IPS DF 6.9 (cell line): ENCODE data around the gene KPTN.

Experiments
- DNase-seq: peaks from one replicate; pipeline ENCODE4 v3.0.0-alpha.2; 2013; ENCODE audit warnings: low read depth, low spot score
- H3K27ac ChIP-seq: one replicate; pipeline ENCODE4 v1.5.1; 2013; ENCODE audit warnings: low read length, control low read depth
- H3K27me3 ChIP-seq: 2 replicates; pipeline ENCODE4 v1.6.1; 2013; ENCODE audit warnings: mild to moderate bottlenecking, low read length; ENCODE audit not compliant: control insufficient read depth, insufficient read depth
- H3K36me3 ChIP-seq: 2 replicates; pipeline ENCODE4 v1.6.1; 2013; ENCODE audit warnings: low read length; ENCODE audit not compliant: control insufficient read depth, insufficient read depth
- H3K4me1 ChIP-seq: 2 replicates; pipeline ENCODE4 v1.6.1; 2013; ENCODE audit warnings: low read length; ENCODE audit not compliant: control insufficient read depth, insufficient read depth
- H3K4me3 ChIP-seq: 2 replicates; pipeline ENCODE4 v1.5.1; 2013; ENCODE audit warnings: mild to moderate bottlenecking, low read length
- H3K9me3 ChIP-seq: 2 replicates; pipeline ENCODE4 v1.6.1; 2013; ENCODE audit warnings: low read length, inconsistent platforms; ENCODE audit not compliant: control insufficient read depth, insufficient read depth
- WGBS: extraction: QIAGEN DNeasy Blood & Tissue Kit; methylation state at CpG from one replicate; pipeline ENCODE4 v1.1.7; 2013; ENCODE audit warnings: mixed read lengths, missing lambda C conversion rate; ENCODE audit not compliant: insufficient read length, insufficient coverage; 5-methylcytosine and 5-hydroxymethylcytosine counted together

The KPTN gene

GRCh38 chr19:47508721-47509120, 24.7 kb upstream of the KPTN start:
- WGBS = no CpG with 5 or more reads among the region's 5 CpGs
- no peaks in the 10 kb centered on the region for H3K9me3 ChIP-seq
- no peak overlapping the region for H3K4me3 ChIP-seq
- DNase-seq = no peak
- no peak overlapping the region for H3K27ac ChIP-seq
- H3K27me3 ChIP-seq = no peaks in the 10 kb centered on the region
- peaks cover 2% of the 10 kb centered on the region; the same call in 1 of the 2 replicates for H3K4me1 ChIP-seq
- H3K36me3 ChIP-seq = no peaks in the 10 kb centered on the region

DNA sequence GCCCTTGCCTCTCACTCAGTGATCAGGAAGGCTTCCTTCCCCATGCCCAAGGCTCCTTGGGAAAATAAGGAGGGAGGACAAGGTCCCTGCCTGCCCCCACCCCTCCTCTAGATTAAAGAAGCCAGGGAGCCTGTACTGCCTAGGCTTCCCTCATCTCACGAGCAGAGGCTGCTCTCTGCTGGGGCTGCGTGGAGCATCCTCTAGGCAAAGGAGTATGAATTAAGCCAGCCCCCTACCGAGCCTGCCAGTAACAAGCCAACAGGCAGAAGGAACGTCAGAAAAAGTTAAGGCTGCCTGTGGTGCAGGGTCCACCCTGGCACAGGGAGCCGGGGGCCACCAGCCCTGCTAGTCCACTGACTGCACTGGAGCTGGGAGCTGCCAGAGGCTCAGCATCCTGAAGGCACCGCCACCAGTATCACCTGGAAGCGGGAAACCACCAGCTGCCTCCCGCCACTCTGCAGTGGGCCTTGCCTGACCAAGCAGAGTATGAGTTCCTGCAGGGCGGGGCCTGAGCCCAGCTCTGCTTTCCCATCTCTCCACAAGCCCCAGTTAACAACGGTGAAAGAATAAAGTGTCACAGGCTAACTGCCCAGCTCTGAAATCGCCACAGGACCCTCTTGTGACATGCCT, 24.0 kb upstream of the KPTN start:
- no peak for DNase-seq
- H3K27ac ChIP-seq = no peak overlapping the region

GRCh38 chr19:47507012-47507411, 23.0 kb upstream of the KPTN start:
- no peak overlapping the region for H3K27ac ChIP-seq
- peaks cover 2% of the 10 kb centered on the region; the same call in 1 of the 2 replicates for H3K4me1 ChIP-seq
- H3K36me3 ChIP-seq = no peaks in the 10 kb centered on the region; the same call in 1 of the 2 replicates
- H3K27me3 ChIP-seq = no peaks in the 10 kb centered on the region
- WGBS = no CpG with 5 or more reads among the region's 6 CpGs
- no peaks in the 10 kb centered on the region for H3K9me3 ChIP-seq
- no peak for DNase-seq
- H3K4me3 ChIP-seq = no peak overlapping the region

More for the DNA sequence above, 24.0 kb upstream of the KPTN start:
- no CpG with 5 or more reads among the region's 11 CpGs for WGBS
- Histone ChIP-seq H3K27me3 (no peaks in the 10 kb centered on the region), H3K36me3 (no peaks in the 10 kb centered on the region; the same call in 1 of the 2 replicates), H3K9me3 (no peaks in the 10 kb centered on the region), H3K4me3 (no peak overlapping the region), H3K4me1 (peaks cover 2% of the 10 kb centered on the region; the same call in 1 of the 2 replicates)

- no peak overlapping the region for H3K27ac ChIP-seq
Measured at GRCh38 chr19:47506459-47506858, 22.4 kb upstream of the KPTN start.

GRCh38 chr19:47505506-47505905, 21.5 kb upstream of the KPTN start:
- H3K4me1 ChIP-seq = peaks cover 2% of the 10 kb centered on the region; the same call in 1 of the 2 replicates
- no CpG with 5 or more reads among the region's 6 CpGs for WGBS
- no peaks in the 10 kb centered on the region; the same call in none of the 2 replicates for H3K36me3 ChIP-seq

More at GRCh38 chr19:47506459-47506858, 22.4 kb upstream of the KPTN start:
- no CpG with 5 or more reads among the region's 8 CpGs for WGBS
- H3K4me1 ChIP-seq = peaks cover 2% of the 10 kb centered on the region; the same call in 1 of the 2 replicates
- no peak overlapping the region for H3K4me3 ChIP-seq
- H3K27me3 ChIP-seq = no peaks in the 10 kb centered on the region
- H3K36me3 ChIP-seq = no peaks in the 10 kb centered on the region; the same call in 1 of the 2 replicates
- DNase-seq = no peak
- H3K9me3 ChIP-seq = no peaks in the 10 kb centered on the region

DNA sequence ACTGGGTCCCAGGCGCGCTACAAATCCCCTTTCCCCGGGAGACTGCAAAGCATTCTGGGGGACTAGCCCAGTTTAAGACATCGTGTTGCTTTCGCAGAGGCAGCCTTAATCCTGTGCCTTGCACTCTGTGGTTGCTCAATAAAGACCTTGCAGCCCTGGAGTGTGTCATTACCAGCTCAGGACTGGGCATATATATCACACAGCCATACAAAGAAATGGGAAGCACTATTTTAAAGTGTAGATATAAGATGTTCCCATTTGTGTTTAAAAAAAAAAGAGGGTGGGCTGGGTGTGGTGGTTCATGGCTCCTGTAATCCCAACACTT, 19.8 kb upstream of the KPTN start:
- Histone ChIP-seq H3K27ac (no peak overlapping the region), H3K9me3 (no peaks in the 10 kb centered on the region), H3K36me3 (peaks cover 3% of the 10 kb centered on the region), H3K27me3 (no peaks in the 10 kb centered on the region), H3K4me3 (no peak overlapping the region), H3K4me1 (peaks cover 2% of the 10 kb centered on the region; the same call in 1 of the 2 replicates)
- DNase-seq = no peak
- no CpG with 5 or more reads among the region's 5 CpGs for WGBS

More at GRCh38 chr19:47505506-47505905, 21.5 kb upstream of the KPTN start:
- no peak overlapping the region for H3K27ac ChIP-seq
- no peaks in the 10 kb centered on the region for H3K27me3 ChIP-seq
- no peaks in the 10 kb centered on the region for H3K9me3 ChIP-seq
- H3K4me3 ChIP-seq = no peak overlapping the region
- DNase-seq = no peak

DNA sequence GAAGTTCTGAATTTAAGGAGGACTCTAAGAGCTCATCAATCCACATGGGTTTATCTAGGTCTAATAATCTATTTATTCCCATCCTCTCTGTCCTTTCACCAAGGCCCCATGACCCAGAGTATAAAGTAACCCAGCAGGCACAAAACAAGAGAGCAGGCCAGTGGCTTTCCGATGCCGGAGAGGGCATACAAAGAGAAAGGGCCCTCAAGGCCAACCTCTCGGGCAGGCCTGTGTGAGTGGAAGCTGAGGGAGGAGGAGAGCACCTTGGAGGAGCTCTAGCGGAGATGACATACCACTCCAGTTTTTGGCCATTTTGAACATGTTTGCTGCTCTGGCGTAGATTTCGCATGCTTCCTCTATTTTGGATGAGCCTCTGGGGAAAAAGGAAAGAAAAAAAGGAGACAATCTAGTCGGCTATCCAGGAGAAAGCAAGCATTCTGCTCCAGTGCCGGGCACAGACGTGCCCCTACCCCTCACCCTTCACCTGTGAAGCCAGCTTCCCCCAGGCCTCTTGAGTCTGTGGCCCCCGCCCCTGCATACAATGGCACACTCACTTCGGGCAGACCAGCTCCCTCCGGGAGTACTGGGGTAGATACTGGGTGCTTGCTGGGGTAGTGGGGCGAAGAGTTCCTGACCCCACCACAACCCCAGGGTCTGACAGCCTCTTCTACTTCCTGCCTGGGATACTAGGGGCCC, 19.3 kb upstream of the KPTN start:
- no peaks in the 10 kb centered on the region for H3K27me3 ChIP-seq
- peaks cover 3% of the 10 kb centered on the region for H3K36me3 ChIP-seq
- no peaks in the 10 kb centered on the region for H3K9me3 ChIP-seq
- H3K4me1 ChIP-seq = peaks cover 2% of the 10 kb centered on the region; the same call in 1 of the 2 replicates
- H3K4me3 ChIP-seq = no peak overlapping the region
- WGBS = no CpG with 5 or more reads among the region's 13 CpGs
- DNase-seq = no peak
- no peak overlapping the region for H3K27ac ChIP-seq

DNA sequence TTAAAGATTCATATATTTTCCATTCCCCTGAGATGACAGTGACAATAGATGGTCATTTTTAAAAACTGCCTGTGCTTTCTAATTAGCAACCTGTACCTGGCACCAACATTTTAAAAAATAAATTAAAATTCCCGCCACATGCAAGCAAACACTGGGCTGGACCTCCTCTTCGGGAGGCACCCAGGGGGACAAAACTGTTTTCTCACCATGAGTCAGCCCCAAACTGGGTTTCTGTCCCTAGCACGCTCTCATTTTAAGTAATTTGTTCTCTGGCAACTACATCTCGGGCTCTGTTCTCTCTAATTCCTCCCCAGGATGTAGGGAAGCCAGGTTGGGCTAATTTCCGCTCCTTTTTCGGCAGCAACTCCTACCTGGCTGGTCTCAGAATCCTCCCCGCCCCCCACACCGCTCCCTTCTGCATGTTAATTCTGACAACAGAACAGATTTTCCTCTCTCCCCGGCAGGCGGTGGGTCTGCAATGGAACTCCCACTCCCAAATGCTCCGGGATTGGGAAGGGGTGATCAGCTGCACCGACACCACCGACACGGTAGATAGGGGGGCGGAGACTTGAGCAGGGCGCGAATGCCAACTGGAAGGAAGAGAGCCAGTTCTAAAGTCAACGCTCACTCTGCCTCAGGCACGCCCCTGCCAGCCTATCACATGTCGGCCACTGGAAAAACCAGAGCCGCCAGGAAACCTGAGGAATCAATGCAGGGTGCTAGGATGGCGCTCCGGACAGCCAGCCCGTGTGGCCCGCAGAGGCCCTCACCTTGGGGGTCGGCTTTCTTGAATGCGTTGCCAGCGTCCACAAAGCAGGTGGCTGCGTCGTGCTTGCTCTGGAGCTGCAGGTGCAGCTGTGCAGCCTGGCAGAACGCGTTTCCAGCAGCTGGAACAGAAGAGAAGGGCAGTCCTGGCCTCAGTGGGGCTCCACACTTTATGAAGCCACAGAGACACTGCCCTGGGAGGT, 16.1 kb upstream of the KPTN start:
- Histone ChIP-seq H3K9me3 (no peaks in the 10 kb centered on the region), H3K27ac (no peak overlapping the region), H3K36me3 (peaks cover 8% of the 10 kb centered on the region), H3K27me3 (no peaks in the 10 kb centered on the region), H3K4me1 (no peaks in the 10 kb centered on the region; the same call in 1 of the 2 replicates), H3K4me3 (no peak overlapping the region)
- DNase-seq = no peak
- WGBS = no CpG with 5 or more reads among the region's 32 CpGs

GRCh38 chr19:47499371-47499770, 15.4 kb upstream of the KPTN start:
- H3K27ac ChIP-seq = no peak overlapping the region
- no peak for DNase-seq
- no peaks in the 10 kb centered on the region for H3K27me3 ChIP-seq
- H3K36me3 ChIP-seq = peaks cover 8% of the 10 kb centered on the region
- H3K4me3 ChIP-seq = no peak overlapping the region
- no peaks in the 10 kb centered on the region; the same call in 1 of the 2 replicates for H3K4me1 ChIP-seq
- no CpG with 5 or more reads among the region's 7 CpGs for WGBS
- H3K9me3 ChIP-seq = no peaks in the 10 kb centered on the region

DNA sequence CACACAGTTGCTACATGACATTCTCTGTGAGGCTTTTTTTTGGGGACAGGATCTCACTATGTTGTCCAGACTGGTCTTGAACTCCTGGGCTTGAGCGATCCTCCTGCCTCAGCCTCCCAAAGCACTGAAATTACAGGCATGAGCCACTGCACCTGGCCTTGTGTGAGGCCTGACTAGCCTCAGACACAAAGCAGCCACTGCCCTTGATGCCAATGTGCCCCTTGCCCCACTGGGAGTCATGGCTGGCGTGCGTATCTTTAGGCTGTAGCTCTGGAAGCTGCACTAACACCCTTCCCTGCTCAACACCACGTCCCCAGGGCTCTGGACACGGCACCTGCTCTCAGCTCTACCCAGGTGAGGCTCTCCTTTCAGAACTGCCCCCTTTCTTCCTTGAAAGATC, 14.5 kb upstream of the KPTN start:
- no CpG with 5 or more reads among the region's 5 CpGs for WGBS
- peaks cover 8% of the 10 kb centered on the region for H3K36me3 ChIP-seq

More for the DNA sequence above, 14.5 kb upstream of the KPTN start:
- Histone ChIP-seq H3K9me3 (no peaks in the 10 kb centered on the region), H3K4me3 (no peak overlapping the region), H3K4me1 (no peaks in the 10 kb centered on the region; the same call in 1 of the 2 replicates), H3K27me3 (no peaks in the 10 kb centered on the region), H3K27ac (no peak overlapping the region)
- no peak for DNase-seq
